Measurements from ENCODE around the gene HOXA11.

Gene HOXA11

GRCh38 chr7:27170426-27171324 is 14.4 kb downstream of the HOXA11 start:
- no peak for DNase-seq (ENCODE audit: low read depth in 2 of 2, low spot score in 1 of 2)

GRCh38 chr7:27169658-27170425 is 15.2 kb downstream of the HOXA11 start:
- DNase-seq (ENCODE audit: low read depth in 2 of 2, low spot score in 1 of 2): no peak

GRCh38 chr7:27168265-27168947 is 16.6 kb downstream of the HOXA11 start:
- no peak for DNase-seq (ENCODE audit: low read depth in 2 of 2, low spot score in 1 of 2)

GRCh38 chr7:27167916-27168264 is 17.1 kb downstream of the HOXA11 start:
- DNase-seq (ENCODE audit: low read depth in 2 of 2, low spot score in 1 of 2): no peak

- DNase-seq (ENCODE audit: low read depth in 2 of 2, low spot score in 1 of 2): no peak
Measured at GRCh38 chr7:27166531-27167505, 18.2 kb downstream of the HOXA11 start.

GRCh38 chr7:27165996-27166530 is 19.0 kb downstream of the HOXA11 start:
- DNase-seq (ENCODE audit: low read depth in 2 of 2, low spot score in 1 of 2): no peak

GRCh38 chr7:27165089-27165995 is 19.7 kb downstream of the HOXA11 start, which contains the start of gene HOXA9:
TSS of gene HOXA9 (minus strand) at chr7:27165537. CDS start at chr7:27165457, 80 bp downstream.
- DNase-seq (ENCODE audit: low read depth in 2 of 2, low spot score in 1 of 2): no peak

- DNase-seq (ENCODE audit: low read depth in 2 of 2, low spot score in 1 of 2): no peak
Measured at GRCh38 chr7:27164367-27165088, 20.5 kb downstream of the HOXA11 start.

GRCh38 chr7:27164045-27164366 is 21.0 kb downstream of the HOXA11 start:
- DNase-seq (ENCODE audit: low read depth in 2 of 2, low spot score in 1 of 2): no peak

GRCh38 chr7:27163288-27164044 is 21.6 kb downstream of the HOXA11 start:
- no peak for DNase-seq (ENCODE audit: low read depth in 2 of 2, low spot score in 1 of 2)

GRCh38 chr7:27162561-27163287 is 22.3 kb downstream of the HOXA11 start:
- no peak for DNase-seq (ENCODE audit: low read depth in 2 of 2, low spot score in 1 of 2)

GRCh38 chr7:27161721-27162560 is 23.1 kb downstream of the HOXA11 start:
- no peak for DNase-seq (ENCODE audit: low read depth in 2 of 2, low spot score in 1 of 2)

GRCh38 chr7:27161214-27161720 is 23.8 kb downstream of the HOXA11 start:
- no peak for DNase-seq (ENCODE audit: low read depth in 2 of 2, low spot score in 1 of 2)

- DNase-seq (ENCODE audit: low read depth in 2 of 2, low spot score in 1 of 2): peak; percentile 69 to 88
Measured at GRCh38 chr7:27160546-27161213, 24.4 kb downstream of the HOXA11 start.

GRCh38 chr7:27160145-27160545 is 24.9 kb downstream of the HOXA11 start:
- no peak for DNase-seq (ENCODE audit: low read depth in 2 of 2, low spot score in 1 of 2)

All from stimulated activated CD8-positive, alpha-beta memory T cell treated with anti-CD3 and anti-CD28 coated beads, Interleukin-4, amount 100 ng/mL, for 4 hours (primary cell).